Muscle layer of colon (tissue), 2 donors: ENCODE data around the gene DGKH.
"Not testable (repeated sequence)": the region's sequence is repeated elsewhere in the genome, so short reads cannot be mapped to it uniquely, and the experiment has no call there.

ENCODE experiments used
- H3K27ac ChIP-seq: one replicate; pipeline ENCODE4 v1.7.0; 2013; ENCODE audit warnings: low read depth, mild to moderate bottlenecking, low read length, moderate library complexity
- H3K27me3 ChIP-seq, 2 donors: one replicate each; pipeline ENCODE4 v1.7.0; 2013; ENCODE audit warnings: low read length in 2 of 2, mild to moderate bottlenecking in 2 of 2; ENCODE audit not compliant: insufficient read depth in 2 of 2, control insufficient read depth in 1 of 2
- H3K36me3 ChIP-seq: one replicate; pipeline ENCODE4 v1.7.0; 2013; ENCODE audit warnings: mild to moderate bottlenecking, low read length; ENCODE audit not compliant: insufficient read depth
- H3K4me1 ChIP-seq: one replicate; pipeline ENCODE4 v1.7.0; 2013; ENCODE audit warnings: mild to moderate bottlenecking, low read length; ENCODE audit not compliant: insufficient read depth
- H3K4me3 ChIP-seq, 2 donors: one replicate each; pipeline ENCODE4 v1.7.0; 2013; ENCODE audit warnings: low read length in 2 of 2, low read depth in 1 of 2, mild to moderate bottlenecking in 1 of 2, moderate library complexity in 1 of 2
- H3K9ac ChIP-seq: one replicate; pipeline ENCODE4 v1.7.0; 2013; ENCODE audit warnings: low read length
- H3K9me3 ChIP-seq: one replicate; pipeline ENCODE4 v1.7.0; 2013; ENCODE audit warnings: mild to moderate bottlenecking, low read length
- donor health status: abdominal sarcoma.
- donor health status: Adenocarcinoma of cecum.

DGKH gene

GRCh38 chr13:42078128-42078808 lies 29.8 kb downstream of the DGKH start:
- Histone ChIP-seq H3K36me3 (no peaks in the 10 kb centered on the region), H3K9ac (no peak overlapping the region), H3K27me3 (no peaks in the 10 kb centered on the region), H3K27ac (no peak overlapping the region), H3K9me3 (no peaks in the 10 kb centered on the region), H3K4me3 (no peak overlapping the region), H3K4me1 (peaks cover 19% of the 10 kb centered on the region)

DNA sequence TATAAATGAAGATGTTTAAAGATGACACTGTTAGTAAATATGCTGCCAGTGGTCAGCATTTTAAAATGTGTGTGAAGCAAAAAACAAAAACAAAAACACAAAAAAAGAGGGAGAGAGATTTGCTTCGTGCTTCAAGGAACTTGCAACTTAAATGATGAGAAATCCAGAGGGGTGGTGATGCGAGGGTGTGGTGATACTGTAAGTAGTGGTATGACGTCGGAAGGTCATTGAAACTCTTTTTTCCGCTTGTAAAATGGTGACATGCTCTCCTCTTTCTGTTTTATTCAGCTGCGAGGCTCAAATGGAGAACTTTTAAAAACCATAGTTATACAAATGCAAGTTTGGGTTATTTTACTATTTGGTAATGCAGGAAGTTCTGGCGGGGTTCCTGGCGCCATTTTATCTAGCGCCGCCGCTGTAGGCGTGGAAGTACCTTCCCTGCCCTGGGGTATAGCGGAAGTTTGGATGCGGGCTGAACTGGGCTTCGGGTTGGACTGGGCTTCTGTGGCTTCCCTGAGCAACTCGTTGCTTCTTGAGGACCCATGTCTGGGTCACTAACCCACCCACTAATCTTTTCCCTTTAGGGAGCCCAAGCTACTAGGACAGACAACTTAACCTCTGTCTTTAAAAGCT lies 34.8 kb downstream of the DGKH start:
- Histone ChIP-seq H3K9ac (no peak overlapping the region), H3K4me1 (no peaks in the 10 kb centered on the region), H3K27me3 (no peaks in the 10 kb centered on the region), H3K36me3 (no peaks in the 10 kb centered on the region), H3K9me3 (no peaks in the 10 kb centered on the region), H3K4me3 (no peak overlapping the region), H3K27ac (no peak overlapping the region)

- H3K9ac ChIP-seq, result no peak overlapping the region
- no peaks in the 10 kb centered on the region for H3K4me1 ChIP-seq
- no peak overlapping the region for H3K4me3 ChIP-seq
- H3K36me3 ChIP-seq, result no peaks in the 10 kb centered on the region
- no peaks in the 10 kb centered on the region for H3K9me3 ChIP-seq
- no peak overlapping the region for H3K27ac ChIP-seq
- no peaks in the 10 kb centered on the region for H3K27me3 ChIP-seq
Measured at GRCh38 chr13:42084722-42085121, 36.3 kb downstream of the DGKH start.

GRCh38 chr13:42086582-42086981 lies 38.1 kb downstream of the DGKH start:
- H3K4me1 ChIP-seq, result no peaks in the 10 kb centered on the region
- no peaks in the 10 kb centered on the region for H3K27me3 ChIP-seq
- H3K4me3 ChIP-seq, result no peak overlapping the region
- H3K36me3 ChIP-seq, result no peaks in the 10 kb centered on the region
- H3K27ac ChIP-seq, result no peak overlapping the region
- no peaks in the 10 kb centered on the region for H3K9me3 ChIP-seq
- H3K9ac ChIP-seq, result no peak overlapping the region

DNA sequence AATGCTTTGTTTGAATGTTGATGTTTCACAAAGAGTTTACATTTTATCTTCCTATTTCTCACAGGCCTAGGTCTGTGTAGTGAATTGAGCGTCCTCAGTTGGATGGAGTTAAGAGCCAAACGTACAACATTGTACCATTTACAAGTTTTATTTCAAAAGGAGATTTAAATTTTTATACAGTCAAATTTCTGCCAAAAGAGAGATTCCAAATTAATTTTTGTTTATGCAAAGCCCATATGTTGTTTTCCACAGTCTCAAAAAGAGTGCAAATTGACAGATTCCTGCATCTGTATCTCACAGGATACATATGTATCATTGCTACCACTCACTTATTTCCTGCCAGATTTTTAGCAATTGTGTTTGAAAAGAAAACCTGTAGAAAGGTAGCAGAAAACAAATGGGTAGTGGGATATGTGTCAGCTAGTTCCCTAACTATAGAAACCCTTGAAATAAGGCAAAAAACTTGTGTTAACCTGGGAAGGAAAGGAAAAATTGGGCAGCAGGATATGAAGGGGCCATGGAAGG lies 46.1 kb downstream of the DGKH start:
- Histone ChIP-seq H3K9me3 (no peaks in the 10 kb centered on the region), H3K27me3 (no peaks in the 10 kb centered on the region), H3K27ac (no peak overlapping the region), H3K4me1 (no peaks in the 10 kb centered on the region), H3K36me3 (no peaks in the 10 kb centered on the region), H3K4me3 (no peak overlapping the region), H3K9ac (no peak overlapping the region)

- H3K4me3 ChIP-seq, H3K27ac ChIP-seq, H3K9ac ChIP-seq, H3K4me1 ChIP-seq, H3K9me3 ChIP-seq, H3K27me3 ChIP-seq, H3K36me3 ChIP-seq: not testable (repeated sequence)
Measured at GRCh38 chr13:42096222-42096621, 47.8 kb downstream of the DGKH start.

DNA sequence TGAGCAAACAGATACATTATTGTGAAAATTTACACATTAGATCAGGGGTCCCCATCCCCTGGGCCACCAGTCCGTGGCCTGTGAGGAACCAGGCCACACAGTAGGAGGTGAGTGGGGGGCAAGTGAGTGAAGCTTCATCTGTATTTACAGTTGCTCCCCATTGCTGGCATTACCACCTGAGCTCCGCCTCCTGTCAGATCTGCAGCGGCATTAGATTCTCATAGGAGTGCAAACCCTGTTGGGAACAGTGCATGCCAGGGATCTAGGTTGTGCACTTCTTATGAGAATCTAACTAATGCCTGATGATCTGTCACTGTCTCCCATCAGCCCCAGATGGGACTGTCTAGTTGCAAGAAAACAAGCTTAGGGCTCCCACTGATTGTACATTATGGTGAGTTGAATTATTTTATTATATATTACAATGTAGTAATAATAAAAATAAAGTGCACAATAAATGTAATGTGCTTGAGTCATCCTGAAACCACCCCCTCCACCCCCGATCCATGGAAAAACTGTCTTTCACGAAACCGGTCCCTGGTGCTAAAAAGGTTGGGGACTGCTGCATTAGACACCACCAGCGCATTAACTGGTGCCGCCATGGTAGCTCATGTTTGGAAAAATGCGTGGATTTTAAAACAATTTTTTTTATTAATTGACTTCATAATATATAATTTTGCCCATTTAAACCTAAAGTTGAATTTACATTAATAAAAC lies 51.7 kb downstream of the DGKH start:
- Histone ChIP-seq H3K4me1 (no peaks in the 10 kb centered on the region), H3K9ac (no peak overlapping the region), H3K9me3 (no peaks in the 10 kb centered on the region), H3K36me3 (no peaks in the 10 kb centered on the region), H3K27ac (no peak overlapping the region), H3K4me3 (no peak overlapping the region), H3K27me3 (no peaks in the 10 kb centered on the region)

GRCh38 chr13:42100960-42101359 lies 52.5 kb downstream of the DGKH start:
- Histone ChIP-seq H3K4me1 (no peaks in the 10 kb centered on the region), H3K27me3 (no peaks in the 10 kb centered on the region), H3K36me3 (no peaks in the 10 kb centered on the region), H3K9me3 (no peaks in the 10 kb centered on the region), H3K4me3 (no peak overlapping the region), H3K9ac (no peak overlapping the region), H3K27ac (no peak overlapping the region)

DNA sequence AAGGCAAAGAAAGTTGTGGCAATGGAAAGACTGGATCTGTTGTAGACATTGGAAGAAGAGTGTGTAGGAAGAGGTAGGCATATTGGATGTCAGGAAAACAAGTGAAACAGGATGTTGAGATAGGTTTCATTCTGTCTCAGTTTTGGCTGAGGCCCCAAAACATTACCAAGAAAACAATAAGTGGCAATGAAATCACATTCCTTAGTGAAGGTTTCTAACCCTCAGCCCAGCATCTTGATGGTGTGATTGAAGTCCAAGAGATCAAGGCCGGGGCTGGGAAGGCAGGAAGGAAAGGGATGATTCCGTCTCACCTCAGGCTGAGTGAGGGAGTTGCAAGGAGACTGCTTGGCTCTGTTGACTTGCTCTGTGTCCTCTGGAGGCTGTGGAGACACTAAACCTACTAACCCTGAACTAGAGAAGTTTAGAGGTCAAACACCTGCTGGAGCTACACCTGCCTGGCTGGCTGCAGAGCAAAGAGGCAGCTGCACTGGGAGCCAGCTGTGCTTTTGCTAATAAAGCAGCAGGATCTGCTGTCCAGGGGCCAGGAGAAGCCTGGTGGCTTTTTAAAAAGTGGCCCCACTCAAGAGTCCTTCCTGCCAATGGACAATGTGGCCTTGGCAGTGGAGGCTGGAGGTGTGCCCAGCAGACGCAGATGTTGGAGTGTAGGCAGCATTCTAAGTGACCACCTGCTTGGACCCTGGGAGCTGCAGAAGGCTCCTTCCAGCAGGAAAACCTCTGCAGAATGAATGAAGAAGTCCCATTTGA lies 53.6 kb downstream of the DGKH start:
- no peaks in the 10 kb centered on the region for H3K27me3 ChIP-seq
- no peak overlapping the region for H3K9ac ChIP-seq

GRCh38 chr13:42102961-42103865 lies 54.8 kb downstream of the DGKH start:
- no peak overlapping the region for H3K9ac ChIP-seq
- H3K9me3 ChIP-seq, result no peaks in the 10 kb centered on the region
- no peaks in the 10 kb centered on the region for H3K36me3 ChIP-seq
- no peaks in the 10 kb centered on the region for H3K27me3 ChIP-seq
- H3K4me1 ChIP-seq, result no peaks in the 10 kb centered on the region
- H3K4me3 ChIP-seq, result no peak overlapping the region
- no peak overlapping the region for H3K27ac ChIP-seq

More for the DNA sequence above, 53.6 kb downstream of the DGKH start:
- no peaks in the 10 kb centered on the region for H3K36me3 ChIP-seq
- H3K9me3 ChIP-seq, result no peaks in the 10 kb centered on the region
- H3K4me3 ChIP-seq, result no peak overlapping the region
- no peaks in the 10 kb centered on the region for H3K4me1 ChIP-seq
- no peak overlapping the region for H3K27ac ChIP-seq
